NCI-H748 treated with DMSO at 0.1 percent for 48 hours (cell line): ENCODE measurements around the gene GRID1.
A peak's percentile ranks its signal among the peaks of the same experiment; 100 is the strongest.
"Not testable (repeated sequence)": the region's sequence is repeated elsewhere in the genome, so short reads cannot be mapped to it uniquely, and the experiment has no call there.

ENCODE experiments used
- DNase-seq: peaks from one replicate; lab custom pipeline; 2025; lab: John Stamatoyannopoulos, UW

Gene GRID1

GRCh38 chr10:85995791-85996190 is 370.8 kb downstream of the GRID1 start:
- peak; percentile 1 for DNase-seq

- DNase-seq = no peak
These were observed 372.6 kb downstream of the GRID1 start for GRCh38 chr10:85993840-85994507.

GRCh38 chr10:85993140-85993539 is 373.5 kb downstream of the GRID1 start:
- no peak for DNase-seq

- DNase-seq = no peak
These were observed 374.3 kb downstream of the GRID1 start for GRCh38 chr10:85992324-85992723.

- DNase-seq = no peak
These were observed 379.8 kb downstream of the GRID1 start for GRCh38 chr10:85986777-85987176.

GRCh38 chr10:85983051-85983450 is 383.5 kb downstream of the GRID1 start:
- no peak for DNase-seq

GRCh38 chr10:85979598-85979997 is 387.0 kb downstream of the GRID1 start:
- DNase-seq = no peak

GRCh38 chr10:85978566-85979358 is 387.8 kb downstream of the GRID1 start:
- DNase-seq = no peak

- no peak for DNase-seq
These were observed 389.0 kb downstream of the GRID1 start for GRCh38 chr10:85977642-85978041.

GRCh38 chr10:85976267-85976793 is 390.3 kb downstream of the GRID1 start:
- no peak for DNase-seq

- DNase-seq = no peak
These were observed 395.1 kb downstream of the GRID1 start for GRCh38 chr10:85971494-85971893.

- DNase-seq = no peak
These were observed 399.0 kb downstream of the GRID1 start for GRCh38 chr10:85967594-85967993.

GRCh38 chr10:85961479-85962067 is 405.0 kb downstream of the GRID1 start:
- DNase-seq = no peak

- no peak for DNase-seq
These were observed 405.5 kb downstream of the GRID1 start for GRCh38 chr10:85961073-85961472.

GRCh38 chr10:85959239-85959638 is 407.4 kb downstream of the GRID1 start:
- DNase-seq = no peak

- no peak for DNase-seq
These were observed 415.7 kb downstream of the GRID1 start for GRCh38 chr10:85950921-85951320.

- no peak for DNase-seq
These were observed 419.8 kb downstream of the GRID1 start for GRCh38 chr10:85946713-85947326.

- DNase-seq = no peak
These were observed 430.4 kb downstream of the GRID1 start for GRCh38 chr10:85936161-85936560.

GRCh38 chr10:85934586-85934985 is 432.0 kb downstream of the GRID1 start:
- DNase-seq = no peak

GRCh38 chr10:85929993-85930392 is 436.6 kb downstream of the GRID1 start:
- not testable (repeated sequence) for DNase-seq

- DNase-seq = no peak
These were observed 438.5 kb downstream of the GRID1 start for GRCh38 chr10:85927952-85928665.

GRCh38 chr10:85926986-85927385 is 439.6 kb downstream of the GRID1 start:
- no peak for DNase-seq
